ENCODE measurements around the gene SDHB.

SDHB gene

GRCh38 chr1:17045150-17045549 lies 8.7 kb downstream of the SDHB start:
- Histone ChIP-seq H2AFZ (ENCODE audit: low read depth, low read length, severe bottlenecking) (no peak overlapping the region), H3K27me3 (ENCODE audit: low read length) (no peaks in the 10 kb centered on the region), H4K20me1 (ENCODE audit: low read depth, low read length) (no peaks in the 10 kb centered on the region), H3K4me3 (ENCODE audit: insufficient read depth, low read length, poor library complexity, severe bottlenecking) (no peak overlapping the region), H3K9ac (ENCODE audit: low read length) (no peak overlapping the region), H3K4me2 (ENCODE audit: low read depth, low read length, poor library complexity, severe bottlenecking) (no peak overlapping the region), H3K27ac (ENCODE audit: low read depth, low read length) (no peak overlapping the region), H3F3A (ENCODE audit: insufficient read depth) (peaks cover 5% of the 10 kb centered on the region; the same call in 1 of the 2 replicates), H3K9me3 (ENCODE audit: insufficient read depth, low read length) (no peaks in the 10 kb centered on the region), H3K79me2 (ENCODE audit: insufficient read depth, low read length) (peaks cover 19% of the 10 kb centered on the region), H3K9me2 (replicated peaks; ENCODE audit: insufficient read depth, low read length) (no peaks in the 10 kb centered on the region), H3K36me3 (ENCODE audit: low read length) (peaks cover 14% of the 10 kb centered on the region; the same call in 1 of the 2 replicates)
- TF ChIP-seq CTCF (IDR thresholded peaks at IDR 0.05; ENCODE audit: insufficient read depth, low read length, poor library complexity, severe bottlenecking) (no peak), EZH2phosphoT487 (conservative IDR thresholded peaks at IDR 0.05; ENCODE audit: low read length) (no peak)

- Histone ChIP-seq H3K4me2 (ENCODE audit: low read depth, low read length, poor library complexity, severe bottlenecking) (no peak overlapping the region), H3K79me2 (ENCODE audit: insufficient read depth, low read length) (peaks cover 19% of the 10 kb centered on the region), H3K9me2 (replicated peaks; ENCODE audit: insufficient read depth, low read length) (no peaks in the 10 kb centered on the region), H4K20me1 (ENCODE audit: low read depth, low read length) (no peaks in the 10 kb centered on the region), H3K9me3 (ENCODE audit: insufficient read depth, low read length) (no peaks in the 10 kb centered on the region), H3F3A (ENCODE audit: insufficient read depth) (peaks cover 12% of the 10 kb centered on the region; the same call in 1 of the 2 replicates), H3K27ac (ENCODE audit: low read depth, low read length) (no peak overlapping the region), H3K4me3 (ENCODE audit: insufficient read depth, low read length, poor library complexity, severe bottlenecking) (no peak overlapping the region), H3K36me3 (ENCODE audit: low read length) (peaks cover 17% of the 10 kb centered on the region; the same call in 1 of the 2 replicates), H3K27me3 (ENCODE audit: low read length) (no peaks in the 10 kb centered on the region), H3K9ac (ENCODE audit: low read length) (no peak overlapping the region), H2AFZ (ENCODE audit: low read depth, low read length, severe bottlenecking) (no peak overlapping the region)
- TF ChIP-seq CTCF (IDR thresholded peaks at IDR 0.05; ENCODE audit: insufficient read depth, low read length, poor library complexity, severe bottlenecking) (no peak), EZH2phosphoT487 (conservative IDR thresholded peaks at IDR 0.05; ENCODE audit: low read length) (no peak)
Measured at GRCh38 chr1:17043676-17044075, 10.2 kb downstream of the SDHB start.

- TF ChIP-seq CTCF (IDR thresholded peaks at IDR 0.05; ENCODE audit: insufficient read depth, low read length, poor library complexity, severe bottlenecking) (no peak), EZH2phosphoT487 (conservative IDR thresholded peaks at IDR 0.05; ENCODE audit: low read length) (no peak)
- Histone ChIP-seq H3K79me2 (ENCODE audit: insufficient read depth, low read length) (peaks cover 9% of the 10 kb centered on the region; the same call in 1 of the 2 replicates), H3K27me3 (ENCODE audit: low read length) (no peaks in the 10 kb centered on the region), H4K20me1 (ENCODE audit: low read depth, low read length) (no peaks in the 10 kb centered on the region; the same call in 1 of the 2 replicates), H3K9ac (ENCODE audit: low read length) (no peak overlapping the region), H3K36me3 (ENCODE audit: low read length) (peaks cover 17% of the 10 kb centered on the region; the same call in 1 of the 2 replicates), H3F3A (ENCODE audit: insufficient read depth) (peaks cover 9% of the 10 kb centered on the region; the same call in 1 of the 2 replicates), H3K27ac (ENCODE audit: low read depth, low read length) (no peak overlapping the region), H3K4me2 (ENCODE audit: low read depth, low read length, poor library complexity, severe bottlenecking) (no peak overlapping the region), H3K9me2 (replicated peaks; ENCODE audit: insufficient read depth, low read length) (no peaks in the 10 kb centered on the region), H2AFZ (ENCODE audit: low read depth, low read length, severe bottlenecking) (no peak overlapping the region), H3K4me3 (ENCODE audit: insufficient read depth, low read length, poor library complexity, severe bottlenecking) (no peak overlapping the region), H3K9me3 (ENCODE audit: insufficient read depth, low read length) (no peaks in the 10 kb centered on the region)
Measured at GRCh38 chr1:17040135-17040534, 13.7 kb downstream of the SDHB start.
